Measurements from ENCODE around the gene NAALADL2.
"Not testable (repeated sequence)": the region's sequence is repeated elsewhere in the genome, so short reads cannot be mapped to it uniquely, and the experiment has no call there.

NAALADL2 gene

GRCh38 chr3:175430983-175431773, 572.0 kb downstream of the NAALADL2 start:
- DNase-seq (ENCODE audit: low read depth), result no peak

DNA sequence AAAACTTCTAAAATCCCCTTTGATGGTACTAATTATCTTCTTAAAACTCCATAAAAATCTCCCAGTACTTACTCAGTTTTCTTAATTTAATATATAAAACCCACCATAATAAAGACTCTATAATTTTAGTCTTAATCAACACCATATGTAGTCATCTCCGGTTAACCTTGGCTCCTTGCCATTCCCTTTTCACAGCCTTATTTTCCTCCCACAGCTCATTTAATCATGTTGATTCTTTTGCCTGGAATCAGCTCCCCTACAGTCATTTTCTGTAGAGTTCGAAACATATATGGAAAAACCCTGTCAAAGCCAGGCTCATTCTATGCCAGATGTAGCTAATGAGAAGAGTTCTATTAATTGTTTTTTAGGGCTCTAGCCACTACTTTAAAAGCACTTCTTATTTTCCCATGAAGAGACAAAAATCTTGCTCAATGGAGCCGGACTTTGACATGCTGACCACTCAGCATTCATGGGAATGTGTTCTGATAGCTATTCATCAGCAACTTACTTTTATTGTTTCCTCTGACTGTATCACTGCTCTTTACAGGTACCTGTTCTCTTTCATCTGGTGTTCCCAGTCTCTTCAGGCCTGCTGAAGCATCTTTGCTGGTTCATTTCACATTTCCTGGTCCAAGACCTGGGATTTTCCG, 573.4 kb downstream of the NAALADL2 start:
- DNase-seq (ENCODE audit: low read depth), result peak; percentile 45

DNA sequence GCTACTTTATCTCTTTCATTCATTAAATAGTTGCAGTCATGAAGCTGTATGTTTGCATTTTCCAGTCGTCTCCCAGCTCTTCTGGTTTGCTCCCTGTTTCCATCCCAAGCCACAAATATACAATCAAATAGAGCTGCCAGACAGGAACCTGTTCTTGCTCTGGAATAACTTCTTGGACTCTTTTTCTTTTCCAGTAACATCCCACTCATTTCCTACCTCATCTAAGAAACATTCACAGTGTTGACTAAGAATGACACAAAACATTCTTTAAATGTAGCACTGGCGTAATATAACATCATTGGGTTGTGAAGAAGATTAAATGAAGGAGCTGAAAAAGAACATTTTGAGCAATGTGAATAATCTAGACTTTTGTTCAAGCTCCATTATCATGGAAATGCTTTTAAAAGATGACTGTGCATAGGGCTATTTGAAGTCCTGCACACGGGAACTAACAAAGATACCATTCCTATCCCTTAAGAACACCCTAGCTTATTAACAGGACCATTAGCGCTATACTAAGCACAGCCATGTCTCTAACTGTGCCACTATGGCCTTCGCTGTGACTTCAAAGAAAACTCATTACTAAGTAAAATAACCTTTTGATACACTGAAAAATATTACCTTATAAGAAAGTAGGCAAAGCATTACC, 574.0 kb downstream of the NAALADL2 start:
- no peak for DNase-seq (ENCODE audit: low read depth)

DNA sequence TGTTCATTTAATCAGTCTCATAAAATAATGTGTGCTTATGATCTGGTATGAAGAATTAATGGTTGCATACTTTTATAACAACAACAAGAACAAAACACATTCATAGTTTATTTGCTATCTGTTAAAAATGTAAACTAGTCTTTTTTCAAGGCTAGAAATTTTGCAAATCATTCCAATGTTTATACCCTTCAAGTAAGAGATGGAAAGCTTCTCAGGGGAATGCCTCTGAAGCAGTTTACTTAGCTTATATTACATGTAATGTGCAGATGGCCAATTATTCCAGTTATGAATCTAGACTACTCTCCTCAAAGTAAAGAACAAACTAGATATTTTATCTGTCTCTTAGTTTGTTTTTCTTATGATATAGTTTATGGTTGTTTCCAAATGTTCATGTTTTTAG, 575.4 kb downstream of the NAALADL2 start:
- DNase-seq (ENCODE audit: low read depth), result no peak

- no peak for DNase-seq (ENCODE audit: low read depth)
Observed at GRCh38 chr3:175443682-175444081, 584.5 kb downstream of the NAALADL2 start.

DNA sequence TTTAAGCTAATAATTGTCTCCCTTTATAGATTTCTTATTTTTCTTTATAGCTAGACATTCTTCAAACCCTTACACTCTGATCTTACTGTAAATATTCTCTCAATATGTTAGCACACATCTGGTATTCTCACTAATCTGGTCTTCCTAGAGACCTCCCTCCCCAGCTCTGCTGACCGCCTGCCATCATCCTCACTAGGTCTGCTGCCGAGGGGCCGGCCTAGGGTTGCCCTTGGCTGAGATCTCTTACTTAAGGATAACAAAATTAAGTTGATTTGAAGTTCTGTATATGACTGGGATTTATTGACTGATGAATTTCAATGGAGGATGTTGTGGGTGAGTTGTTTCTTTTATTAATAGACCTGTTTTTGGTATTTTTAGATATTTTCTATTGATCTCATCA, 586.6 kb downstream of the NAALADL2 start:
- DNase-seq (ENCODE audit: low read depth), result no peak

DNA sequence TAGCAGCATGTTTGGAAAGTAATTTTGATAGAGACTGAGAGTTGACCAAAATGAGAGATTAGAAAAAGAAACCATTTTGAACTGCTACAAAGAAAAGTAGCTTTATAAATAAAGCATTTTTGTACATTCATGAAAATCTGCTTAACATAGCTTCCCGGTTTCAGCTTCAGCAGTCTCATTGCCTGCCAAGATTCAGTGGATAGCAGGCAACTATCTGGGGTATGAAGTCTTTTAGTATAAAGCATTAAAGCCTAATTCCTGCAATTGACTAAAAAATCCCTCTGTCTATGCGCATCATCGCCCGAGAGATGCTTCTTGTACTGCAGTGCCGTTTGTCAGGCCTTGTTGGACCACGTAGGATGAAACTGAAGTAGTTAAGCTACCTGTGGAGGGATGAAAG, 588.4 kb downstream of the NAALADL2 start:
- no peak for DNase-seq (ENCODE audit: low read depth)

GRCh38 chr3:175453361-175453760, 594.2 kb downstream of the NAALADL2 start:
- no peak for DNase-seq (ENCODE audit: low read depth)

DNA sequence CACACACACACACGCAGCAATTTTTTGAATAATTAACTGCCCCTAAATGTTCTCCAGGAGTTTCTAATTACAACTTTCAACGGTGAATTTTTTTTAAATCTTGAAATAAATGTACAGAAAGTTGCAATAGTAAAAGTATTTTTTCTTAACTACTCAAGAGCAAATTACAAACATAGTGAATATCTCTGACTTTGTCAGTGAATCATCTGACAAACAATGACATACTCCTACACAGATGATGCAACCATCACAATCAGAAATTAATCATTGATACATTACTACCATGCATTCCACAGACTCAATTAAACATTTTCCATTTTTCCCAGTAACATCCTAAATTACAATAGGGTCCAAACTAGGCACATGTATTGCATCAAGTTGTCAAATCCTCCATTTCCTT, 597.3 kb downstream of the NAALADL2 start:
- DNase-seq (ENCODE audit: low read depth), result no peak

GRCh38 chr3:175457301-175457700, 598.2 kb downstream of the NAALADL2 start:
- DNase-seq (ENCODE audit: low read depth), result no peak

DNA sequence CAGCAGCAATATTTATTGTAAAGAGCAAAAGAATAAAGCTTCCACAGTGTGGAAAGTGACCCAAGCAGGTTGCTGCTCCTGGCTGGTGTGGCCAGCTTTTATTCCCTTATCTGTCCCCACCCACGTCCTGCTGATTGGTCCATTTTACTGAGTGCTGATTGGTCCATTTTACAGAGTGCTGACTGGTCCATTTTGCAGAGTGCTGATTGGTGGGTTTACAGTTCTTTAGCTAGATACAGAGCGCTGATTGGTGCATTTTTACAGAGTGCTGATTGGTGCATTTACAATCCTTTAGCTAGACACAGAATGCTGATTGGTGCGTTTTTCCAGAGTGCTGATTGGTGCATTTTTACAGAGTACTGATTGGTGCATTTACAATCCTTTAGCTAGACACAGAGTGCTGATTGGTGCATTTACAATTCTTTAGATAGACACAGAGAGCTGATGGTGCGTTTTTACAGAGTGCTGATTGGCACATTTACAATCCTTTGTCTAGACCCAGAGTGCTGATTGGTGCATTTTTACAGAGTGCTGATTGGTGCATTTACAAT, 601.8 kb downstream of the NAALADL2 start:
- not testable (repeated sequence) for DNase-seq (ENCODE audit: low read depth)

- no peak for DNase-seq (ENCODE audit: low read depth)
Observed at GRCh38 chr3:175464362-175464761, 605.2 kb downstream of the NAALADL2 start.

DNA sequence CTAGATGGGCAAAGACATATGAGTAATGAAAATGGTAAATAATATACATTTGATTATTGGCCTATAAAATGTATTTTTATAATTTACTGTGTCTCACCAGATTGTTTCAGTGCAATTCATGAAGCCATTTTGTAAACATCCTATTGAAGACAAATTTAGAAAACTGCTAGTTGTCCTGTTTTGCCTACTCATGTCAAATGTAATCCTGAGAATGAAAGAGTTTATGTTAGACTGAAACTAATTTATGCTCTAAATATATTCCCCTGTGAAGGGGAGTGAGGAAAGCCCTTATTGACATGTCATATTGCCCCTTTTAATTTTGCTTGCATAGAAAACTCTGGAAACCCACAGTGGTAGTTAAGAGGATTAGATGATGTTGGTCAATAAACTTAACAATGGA, 610.0 kb downstream of the NAALADL2 start:
- no peak for DNase-seq (ENCODE audit: low read depth)

GRCh38 chr3:175475765-175476164, 616.6 kb downstream of the NAALADL2 start:
- no peak for DNase-seq (ENCODE audit: low read depth)

DNA sequence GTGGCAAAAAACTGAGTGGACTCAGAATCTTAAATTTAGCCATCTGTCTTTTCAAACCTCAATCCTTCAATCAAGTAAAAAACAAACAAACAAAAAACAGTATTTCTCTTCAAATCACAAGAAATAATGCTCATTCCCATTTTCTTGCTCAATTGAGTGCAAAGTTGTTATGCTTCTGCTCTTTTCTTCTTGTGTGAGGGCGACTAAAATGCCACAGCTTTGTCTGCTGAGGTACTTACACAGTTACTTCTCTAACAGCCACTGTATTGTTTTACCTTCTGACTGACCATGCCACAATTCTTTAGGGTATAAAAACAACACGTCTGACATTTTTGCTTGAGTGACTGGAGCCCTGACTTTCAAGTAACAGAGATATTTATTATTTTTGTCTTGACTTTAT, 617.4 kb downstream of the NAALADL2 start:
- no peak for DNase-seq (ENCODE audit: low read depth)

- no peak for DNase-seq (ENCODE audit: low read depth)
Observed at GRCh38 chr3:175477651-175478224, 618.6 kb downstream of the NAALADL2 start.

DNA sequence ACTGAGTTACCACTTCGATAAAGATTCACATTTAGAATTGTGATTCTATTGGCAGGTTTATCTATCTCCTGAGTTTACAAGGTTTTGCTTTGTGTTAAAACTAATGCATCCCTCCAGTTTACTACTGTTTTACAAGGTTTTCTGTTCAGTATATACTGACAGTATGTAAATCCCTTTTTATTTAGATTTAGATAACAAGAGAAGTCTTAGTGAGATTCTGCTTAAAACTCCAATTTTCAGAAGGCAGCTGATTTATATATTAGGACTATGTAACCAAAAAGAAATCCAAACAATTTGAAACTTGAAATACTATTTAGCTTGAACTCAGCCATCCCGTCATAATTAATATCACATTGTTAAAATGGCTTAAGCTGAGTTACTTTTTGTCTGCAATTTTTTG, 619.2 kb downstream of the NAALADL2 start:
- peak; percentile 3 for DNase-seq (ENCODE audit: low read depth)

GRCh38 chr3:175479175-175479574, 620.0 kb downstream of the NAALADL2 start:
- no peak for DNase-seq (ENCODE audit: low read depth)

DNA sequence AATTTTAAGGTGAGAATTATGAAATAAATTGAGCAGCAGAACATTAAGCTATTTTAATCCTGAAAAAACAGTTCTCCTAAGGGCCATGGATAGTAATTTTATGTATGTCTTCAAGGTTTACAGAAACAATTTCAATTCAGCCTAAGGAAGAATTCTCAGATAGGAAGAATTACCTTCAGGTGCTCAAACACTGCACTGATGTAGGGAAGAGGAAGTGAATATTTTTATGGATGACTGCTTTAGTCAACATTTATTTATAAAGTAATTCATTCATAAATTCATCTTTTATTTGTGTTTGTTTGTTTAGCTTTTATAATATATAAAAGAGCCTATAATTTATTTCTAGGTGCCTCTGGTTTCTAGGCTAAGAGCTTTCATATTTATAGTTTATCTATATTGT, 620.7 kb downstream of the NAALADL2 start:
- DNase-seq (ENCODE audit: low read depth), result no peak

- no peak for DNase-seq (ENCODE audit: low read depth)
Observed at GRCh38 chr3:175484666-175485065, 625.5 kb downstream of the NAALADL2 start.

- DNase-seq (ENCODE audit: low read depth), result no peak
Observed at GRCh38 chr3:175485436-175485835, 626.3 kb downstream of the NAALADL2 start.

DNA sequence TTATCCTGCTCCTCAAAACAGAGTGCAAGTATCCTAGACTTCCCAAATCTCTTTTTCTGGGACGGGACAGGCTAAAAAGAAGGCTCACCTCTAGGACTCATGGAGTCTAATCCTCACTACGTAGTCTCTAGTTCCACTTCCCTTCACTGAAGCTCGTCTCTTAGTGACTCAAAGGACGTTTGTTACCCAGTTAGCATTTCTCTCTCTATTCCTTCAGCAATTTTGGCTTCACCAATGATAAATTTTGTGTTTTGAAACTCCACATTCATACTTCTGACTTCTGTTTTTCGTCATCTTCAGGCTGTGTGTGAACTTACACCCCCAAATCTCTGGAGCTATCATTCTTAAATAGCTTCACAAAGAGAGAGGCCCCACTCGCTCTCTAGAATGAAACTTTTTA, 627.1 kb downstream of the NAALADL2 start:
- DNase-seq (ENCODE audit: low read depth), result no peak

DNA sequence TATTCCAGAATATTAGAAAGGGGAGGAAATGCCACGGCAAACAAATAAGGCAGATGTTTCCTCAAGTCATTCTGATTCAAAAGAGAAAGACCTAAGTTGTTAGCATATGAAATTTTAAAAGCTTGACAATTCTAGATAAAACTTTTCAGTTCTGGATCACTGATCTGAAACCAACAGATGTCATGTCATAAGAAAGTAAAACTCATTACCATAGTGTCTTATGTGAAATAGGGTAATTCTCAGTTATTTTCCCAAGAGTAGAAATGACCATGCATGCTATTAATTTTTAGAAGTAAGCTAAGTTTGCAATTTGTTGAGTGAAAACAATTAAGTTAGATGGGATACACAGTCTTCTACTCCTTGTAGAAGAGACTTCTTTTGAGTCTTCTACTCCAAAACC, 630.3 kb downstream of the NAALADL2 start:
- no peak for DNase-seq (ENCODE audit: low read depth)
